Germinal center (tissue), 1 donor: Measurements from ENCODE around the gene E2F1.

ENCODE experiments used
- DNase-seq: peaks from one replicate; pipeline ENCODE4 v3.0.0; 2012; ENCODE audit warnings: mixed read lengths, low spot score

Gene E2F1

GRCh38 chr20:33686100-33686983, at the start of gene E2F1:
E2F1 (minus strand) TSS chr20:33686385; CDS start chr20:33686264, 121 bp downstream.
- peak; percentile 99 for DNase-seq

GRCh38 chr20:33733654-33734576, 47.7 kb upstream of the E2F1 start:
- no peak for DNase-seq

GRCh38 chr20:33732166-33732970, 46.2 kb upstream of the E2F1 start:
- DNase-seq, result no peak

- DNase-seq, result peak; percentile 82
These were observed 45.5 kb upstream of the E2F1 start, which contains the start of gene ZNF341 for GRCh38 chr20:33731693-33732165. ZNF341 (plus strand) TSS chr20:33731996; CDS start chr20:33732022, 26 bp downstream.

- DNase-seq, result no peak
These were observed 44.9 kb upstream of the E2F1 start for GRCh38 chr20:33730946-33731692.

- DNase-seq, result no peak
These were observed 42.9 kb upstream of the E2F1 start for GRCh38 chr20:33729101-33729500.

GRCh38 chr20:33728463-33728862, 42.3 kb upstream of the E2F1 start:
- no peak for DNase-seq

- no peak for DNase-seq
These were observed 41.6 kb upstream of the E2F1 start for GRCh38 chr20:33727806-33728205.

GRCh38 chr20:33727115-33727479, 40.9 kb upstream of the E2F1 start:
- no peak for DNase-seq

- no peak for DNase-seq
These were observed 39.6 kb upstream of the E2F1 start for GRCh38 chr20:33725607-33726264.

GRCh38 chr20:33724439-33725094, 38.4 kb upstream of the E2F1 start:
- no peak for DNase-seq

- no peak for DNase-seq
These were observed 35.4 kb upstream of the E2F1 start for GRCh38 chr20:33721391-33722140.

GRCh38 chr20:33719989-33720709, 34.0 kb upstream of the E2F1 start, which contains the start of gene PXMP4:
PXMP4 (minus strand) TSS chr20:33720310; CDS start chr20:33720207, 103 bp downstream.
- peak; percentile 96 for DNase-seq

GRCh38 chr20:33719277-33719988, 33.2 kb upstream of the E2F1 start:
- DNase-seq, result no peak

GRCh38 chr20:33716498-33716897, 30.3 kb upstream of the E2F1 start:
- no peak for DNase-seq

GRCh38 chr20:33713865-33714367, 27.7 kb upstream of the E2F1 start:
- DNase-seq, result no peak

- no peak for DNase-seq
These were observed 25.2 kb upstream of the E2F1 start for GRCh38 chr20:33711446-33711738.
